Femur (tissue), 1 donor: ENCODE data around the gene UCN3.

Experiments
- DNase-seq: peaks from one replicate; pipeline ENCODE4 v3.0.0-alpha.2; 2017

Gene UCN3

GRCh38 chr10:5364890-5365338, at the start of gene UCN3:
TSS of gene UCN3 (plus strand) at chr10:5364966. CDS start at chr10:5373721, 8,755 bp downstream.
- no peak for DNase-seq

DNA sequence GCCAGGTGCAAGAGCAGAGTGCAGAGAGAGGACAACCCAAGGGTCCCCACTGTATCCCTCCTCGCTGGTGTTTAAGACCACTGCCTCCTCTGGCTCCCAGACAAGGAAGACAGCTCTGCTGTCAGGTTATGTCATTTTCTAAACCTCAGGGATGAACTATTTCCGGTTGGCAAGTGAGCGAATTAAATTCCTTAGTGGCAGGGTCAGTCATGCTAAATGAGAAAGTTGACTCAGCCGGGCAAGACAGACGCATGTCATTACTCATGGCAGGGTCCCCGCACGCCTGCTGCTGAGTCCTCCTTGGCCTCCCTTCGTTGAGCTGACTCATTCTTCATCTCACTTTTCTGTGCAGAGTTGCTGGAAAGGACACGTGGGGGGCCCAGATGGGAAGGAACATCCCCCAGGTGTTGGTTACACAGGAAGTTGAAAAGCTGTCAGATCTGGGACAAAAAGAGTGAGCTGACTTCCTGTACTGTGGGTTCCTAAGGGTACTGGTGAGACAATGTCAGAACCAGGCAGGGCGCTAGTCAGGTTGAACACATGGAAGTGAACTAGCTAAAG, 47.1 kb upstream of the UCN3 start:
- DNase-seq, result no peak

DNA sequence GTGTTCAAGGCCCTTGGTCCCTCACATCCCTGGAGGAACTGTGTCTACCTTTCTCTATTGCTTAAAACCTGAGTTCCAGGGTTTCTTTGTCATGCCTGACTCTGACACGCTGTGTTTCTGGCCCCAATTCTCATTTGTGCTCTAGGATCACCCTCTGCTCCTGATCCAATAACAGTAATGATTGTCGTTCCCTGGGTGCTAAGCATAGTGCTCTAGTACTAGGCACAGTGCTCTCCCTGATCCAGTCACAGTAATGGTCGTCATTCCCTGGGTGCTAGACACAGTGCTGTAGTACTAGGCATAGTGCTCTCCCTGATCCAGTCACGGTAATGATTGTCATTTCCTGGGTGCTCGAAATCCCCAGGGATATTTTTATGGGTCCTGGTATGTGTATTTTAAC, 46.6 kb upstream of the UCN3 start:
- no peak for DNase-seq

DNA sequence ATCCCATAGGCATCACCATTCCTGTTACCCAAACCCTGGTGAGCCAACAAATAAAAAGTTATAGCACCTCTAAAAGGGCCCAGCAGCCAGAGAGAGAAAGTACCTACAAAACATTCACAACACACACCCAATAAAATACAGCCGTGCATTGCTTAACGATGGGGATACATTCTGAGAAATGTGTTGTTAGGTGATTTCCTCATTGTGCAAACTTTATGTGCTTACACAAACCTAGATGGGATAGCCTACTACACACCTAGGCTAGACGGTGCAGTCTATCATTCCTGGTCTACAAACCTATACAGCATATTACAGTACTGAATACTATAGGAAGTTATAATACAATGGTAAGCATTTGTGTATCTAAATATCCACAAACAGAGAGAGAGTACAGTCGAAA, 44.9 kb upstream of the UCN3 start:
- DNase-seq, result no peak

GRCh38 chr10:5321273-5321672, 43.5 kb upstream of the UCN3 start:
- DNase-seq, result no peak

GRCh38 chr10:5323446-5323845, 41.3 kb upstream of the UCN3 start:
- DNase-seq, result no peak

- DNase-seq, result no peak
Observed at GRCh38 chr10:5325076-5325475, 39.7 kb upstream of the UCN3 start.

DNA sequence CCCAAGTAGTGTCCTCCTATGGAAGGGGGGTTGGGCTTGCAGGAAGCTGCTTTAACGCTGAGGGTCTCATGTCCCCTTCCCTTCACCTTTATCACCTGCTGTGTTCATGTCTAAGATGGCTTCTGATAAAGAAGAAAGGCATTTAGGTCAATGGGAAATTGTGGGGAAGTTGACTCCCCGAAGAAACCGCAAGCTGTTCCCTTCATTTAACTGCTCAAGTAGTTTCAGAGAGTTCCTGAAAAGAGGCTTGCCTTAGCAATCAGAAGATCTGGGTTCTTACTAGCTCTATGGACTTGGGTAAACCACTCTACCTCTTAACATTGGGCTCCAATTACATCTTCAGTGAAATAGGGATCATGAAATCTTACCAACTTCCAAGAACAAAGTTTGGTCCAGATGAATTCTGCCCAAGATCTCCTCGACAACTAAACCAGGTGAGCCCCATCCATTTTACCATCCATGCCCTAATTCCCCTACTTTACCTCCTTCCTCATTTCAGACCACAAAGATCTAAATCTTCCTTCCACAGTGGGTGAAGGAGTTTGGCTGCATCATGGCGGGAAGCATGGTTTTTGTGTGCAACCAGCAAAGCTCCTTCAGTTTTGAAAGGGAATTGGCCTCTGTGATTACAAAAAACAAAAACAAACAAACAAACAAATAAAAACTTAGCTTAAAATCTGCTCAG, 30.4 kb upstream of the UCN3 start:
- DNase-seq, result no peak

DNA sequence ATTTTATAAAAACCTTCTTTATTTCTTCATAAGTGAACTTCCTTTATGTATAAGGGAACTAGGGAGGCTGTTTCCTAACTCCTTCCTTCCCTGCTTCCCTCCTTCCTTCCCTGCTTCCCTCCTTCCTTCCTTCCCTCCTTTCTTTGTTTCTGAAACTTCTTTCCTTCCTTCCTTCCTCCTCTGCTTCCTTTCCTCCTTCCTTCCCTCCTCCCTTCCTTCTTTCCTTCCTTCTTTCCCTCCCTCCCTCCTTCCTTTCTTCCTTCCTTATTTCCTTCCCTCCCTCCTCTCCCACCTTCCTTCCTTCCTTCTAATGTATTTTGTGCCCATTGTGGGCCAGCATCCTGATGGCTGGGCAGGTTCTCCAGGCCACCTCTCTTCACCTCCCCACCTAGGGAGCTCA, 26.8 kb upstream of the UCN3 start:
- DNase-seq, result no peak

- DNase-seq, result no peak
Observed at GRCh38 chr10:5343092-5343491, 21.7 kb upstream of the UCN3 start.

DNA sequence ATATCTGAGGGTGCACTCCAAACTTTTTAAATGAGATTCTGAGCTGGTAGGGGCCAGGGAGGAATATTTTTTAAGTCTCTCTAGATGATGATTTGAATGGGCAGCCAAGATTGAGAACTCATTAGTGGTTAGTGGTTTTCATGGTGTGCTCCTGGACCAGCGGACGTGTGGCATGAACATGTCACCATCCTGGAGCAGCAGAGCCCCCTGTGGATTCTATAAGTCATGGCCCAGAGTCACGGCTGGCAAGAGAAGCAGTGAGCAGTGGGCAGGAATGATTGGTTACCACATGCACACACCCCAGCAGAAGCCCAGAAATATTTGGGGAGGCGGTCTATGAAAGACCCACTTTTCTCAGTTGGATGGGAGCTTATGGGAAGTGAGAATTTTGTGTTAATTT, 21.2 kb upstream of the UCN3 start:
- DNase-seq, result peak; percentile 38

DNA sequence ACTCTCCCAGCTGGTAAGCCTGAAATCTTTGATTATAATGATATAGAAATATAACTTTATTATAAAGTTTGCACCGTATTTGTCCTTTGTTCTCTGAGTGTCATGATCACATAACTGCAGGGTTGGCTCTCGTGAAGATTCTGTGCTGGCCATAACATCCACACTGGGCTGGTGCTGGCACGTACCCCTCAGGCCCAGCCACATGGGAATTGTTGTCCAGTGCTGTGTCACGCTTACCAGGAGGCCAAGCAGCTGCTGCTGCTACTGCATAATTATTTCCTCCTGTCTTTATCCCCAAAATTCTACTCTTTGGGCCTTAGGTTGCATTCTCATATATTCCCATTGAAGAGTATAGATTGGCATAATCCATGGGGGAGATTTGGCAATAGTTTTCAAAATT, 20.8 kb upstream of the UCN3 start:
- peak; percentile 27 for DNase-seq

- DNase-seq, result no peak
Observed at GRCh38 chr10:5344746-5345145, 20.0 kb upstream of the UCN3 start.

DNA sequence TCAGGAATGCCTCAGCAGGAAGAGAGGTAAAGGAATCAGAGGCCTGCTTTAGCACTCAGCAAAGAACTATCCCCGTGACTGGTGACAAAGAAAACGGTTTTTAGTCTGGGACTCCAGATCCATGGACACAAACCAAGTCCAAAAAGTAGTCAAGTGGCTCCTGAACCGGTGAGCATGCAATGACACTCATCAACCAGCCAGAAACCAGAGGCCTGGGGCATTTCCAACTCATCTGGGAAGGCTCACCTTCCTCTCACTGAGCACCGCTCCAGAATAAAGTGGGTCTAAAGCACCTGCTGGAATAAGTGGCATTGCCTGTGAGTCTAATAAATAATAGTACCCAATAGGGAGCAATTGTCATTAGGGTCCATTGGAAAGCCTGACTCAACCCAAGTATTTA, 17.9 kb upstream of the UCN3 start:
- DNase-seq, result no peak

DNA sequence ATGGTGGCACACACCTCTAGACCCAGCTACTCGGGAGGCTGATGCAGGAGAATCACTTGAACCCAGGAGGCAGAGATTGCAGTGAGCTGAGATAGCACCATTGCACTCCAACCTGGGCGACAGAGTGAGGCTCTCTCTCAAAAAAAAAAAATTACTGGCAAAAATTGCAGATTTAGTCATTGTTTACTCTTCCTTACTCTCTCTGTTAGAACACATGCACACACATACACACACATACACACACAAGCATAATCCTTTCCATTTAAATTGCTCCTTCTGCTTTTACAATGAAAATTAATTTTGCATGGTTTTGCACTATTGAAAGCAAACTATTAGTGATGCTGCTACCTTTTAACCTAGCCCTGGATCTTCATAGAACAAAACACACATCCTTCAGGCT, 15.4 kb upstream of the UCN3 start:
- DNase-seq, result no peak

DNA sequence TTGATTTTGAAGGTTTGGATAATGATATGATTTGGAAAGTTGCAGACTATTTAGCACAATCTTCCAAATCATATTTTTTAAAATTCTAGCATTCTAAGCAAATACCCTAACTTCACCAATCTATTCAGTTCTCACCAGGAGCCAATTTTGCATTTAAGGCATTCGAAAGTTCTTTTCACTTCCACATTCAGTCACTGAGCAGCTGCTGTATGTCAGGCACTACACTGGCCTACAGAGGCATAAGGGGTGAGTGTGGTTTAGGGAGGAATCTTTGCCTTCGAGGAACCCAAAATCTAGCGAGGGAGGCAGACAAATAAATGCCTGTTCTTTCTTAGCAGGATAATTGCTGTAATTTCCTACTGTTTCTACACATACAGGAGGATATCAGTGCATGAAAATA, 10.7 kb upstream of the UCN3 start:
- DNase-seq, result no peak

- no peak for DNase-seq
Observed at GRCh38 chr10:5355594-5356301, 9.0 kb upstream of the UCN3 start.

DNA sequence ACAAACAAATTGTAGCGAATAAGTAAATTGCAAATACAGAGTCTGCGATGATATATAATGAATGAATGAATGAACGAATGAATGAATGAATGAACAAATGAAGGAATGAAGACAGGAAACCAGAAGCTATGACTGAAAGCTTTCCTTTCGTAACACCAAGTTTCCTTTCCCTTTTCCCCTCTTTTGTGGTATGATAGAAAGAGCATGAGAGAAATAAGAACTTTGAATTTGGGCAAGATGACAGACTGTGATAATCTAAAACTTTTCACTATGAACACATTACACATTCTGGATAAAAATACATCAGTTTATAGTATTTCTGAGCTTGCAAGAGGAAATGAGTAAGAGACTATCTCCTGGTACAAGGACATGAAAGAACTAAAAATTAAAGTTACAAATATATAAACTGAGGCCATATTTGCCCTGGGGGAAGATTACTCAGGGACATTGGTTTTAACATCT, 8.4 kb upstream of the UCN3 start:
- no peak for DNase-seq

- DNase-seq, result no peak
Observed at GRCh38 chr10:5360318-5360915, 4.3 kb upstream of the UCN3 start.

GRCh38 chr10:5361966-5362365, 2.8 kb upstream of the UCN3 start:
- DNase-seq, result no peak

DNA sequence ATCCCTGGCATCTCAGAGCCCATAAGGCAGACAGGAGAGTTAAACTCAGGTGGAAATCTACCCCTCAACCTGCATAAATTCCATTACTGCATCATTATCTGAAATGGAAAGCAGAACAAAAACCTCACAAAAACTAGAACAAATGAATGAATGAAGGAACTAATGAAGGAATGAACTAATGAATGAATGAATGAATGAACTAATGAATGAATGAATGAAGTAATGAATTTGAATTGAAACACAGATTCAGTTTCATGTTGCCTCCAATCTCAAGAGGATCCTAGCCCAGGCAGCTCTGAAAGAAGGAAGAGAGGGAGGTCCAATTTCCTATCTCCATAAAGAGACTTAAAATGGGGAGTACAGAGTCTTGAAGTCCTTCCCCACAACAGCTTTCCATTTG, 1.9 kb upstream of the UCN3 start:
- no peak for DNase-seq

GRCh38 chr10:5364374-5364773, 392 bp upstream of the UCN3 start:
- DNase-seq, result no peak

- DNase-seq, result no peak
Observed at GRCh38 chr10:5365928-5366327, 1.2 kb downstream of the UCN3 start.
